Prostate gland (tissue), 2 donors: ENCODE measurements around the gene UFD1. TPM values are rescaled to one million over a fixed set of nuclear protein-coding genes. Genes with fewer than 3 reads are reported as not detected.

ENCODE experiments used
- DNase-seq: peaks from one replicate; pipeline ENCODE4 v3.0.0-alpha.2; 2019; ENCODE audit warnings: low spot score
- H3K27ac ChIP-seq, 2 donors: fragments of 200-600 bp; sonication (generic); 2 replicates each; pipeline ENCODE4 v1.5.1; 2017 to 2019
- H3K27me3 ChIP-seq: fragments of 200-600 bp; sonication (generic); replicated peaks from 2 replicates; pipeline ENCODE4 v1.5.1; 2019; ENCODE audit not compliant: insufficient read depth
- H3K36me3 ChIP-seq, 2 donors: fragments of 200-600 bp; sonication (generic); 1 replicate in 1 of 2; 2 replicates in 1 of 2; pipeline versions ENCODE4 v1.5.1 to v1.8.1; 2017 to 2019
- H3K4me1 ChIP-seq: fragments of 200-600 bp; sonication (generic); replicated peaks from 2 replicates; pipeline ENCODE4 v1.5.1; 2019
- H3K4me3 ChIP-seq, 2 donors: fragments of 200-600 bp; sonication (generic); 2 replicates each; pipeline ENCODE4 v1.5.1; 2017 to 2019
- H3K9me3 ChIP-seq: fragments of 200-600 bp; sonication (generic); 2 replicates; pipeline ENCODE4 v1.5.1; 2017
- POLR2A ChIP-seq: fragments of 450-650 bp; IDR thresholded peaks from one replicate; pipeline ENCODE4 v1.6.1; 2016; ENCODE audit warnings: antibody characterized with exemption, mild to moderate bottlenecking
- POLR2AphosphoS5 ChIP-seq: sonication (generic); formaldehyde crosslinking; IDR thresholded peaks from one replicate; pipeline ENCODE4 v1.6.1; 2017; ENCODE audit warnings: antibody characterized with exemption
- WGBS: methylation state at CpG from one replicate; pipeline ENCODE4 v1.1.5; 2018; 5-methylcytosine and 5-hydroxymethylcytosine counted together
- intact Hi-C: fragments of 100-400 bp; cut with DNase I; formaldehyde crosslinking; loops from one replicate; pipeline ENCODE4 v1.14.2; 2022
- total RNA-seq, 2 donors: library from RNA; depleted of rRNA; stranded (reverse); fragments of >200 nt; gene quantifications; one replicate each; pipeline ENCODE4 v1.1.0, GENCODE V29; 2016
- TF ChIP-seq, protein P1 (sequence below), 4 experiments: fragments of 200-600 bp in 2 of 4; fragments of 450-650 bp in 2 of 4; sonication (generic) in 2 of 4; IDR thresholded peaks; 1 replicate in 3 of 4; 2 replicates in 1 of 4; pipeline ENCODE4 v1.5.1; 2016 to 2019; ENCODE audit warnings: antibody characterized with exemption in 4 of 4, mild to moderate bottlenecking in 2 of 4, moderate library complexity in 2 of 4

UFD1 gene
- total RNA-seq, 2 donors from 2014 or later = 29.9 to 38.2 TPM

DNA sequence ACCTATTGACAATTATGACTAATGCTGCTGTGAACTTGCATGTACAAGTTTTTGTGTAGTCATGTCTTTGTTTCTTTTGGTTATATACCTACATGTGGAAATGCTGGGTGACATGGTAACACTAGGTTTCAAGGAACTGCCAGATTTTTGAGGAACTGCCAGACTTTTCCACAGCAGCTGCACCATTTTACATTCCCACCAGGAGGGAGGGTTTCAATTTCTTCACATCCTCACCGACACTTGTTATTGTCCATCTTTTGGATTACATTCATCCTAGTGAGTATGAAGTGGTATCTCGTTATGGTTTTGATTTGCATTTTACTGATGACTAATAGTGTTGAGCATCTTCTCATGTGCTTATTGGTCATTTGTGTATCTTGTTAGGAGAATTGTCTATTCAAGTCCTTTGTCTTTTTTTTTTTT is 31.9 kb upstream of the UFD1 start:
- intact Hi-C loops = no loop called here

DNA sequence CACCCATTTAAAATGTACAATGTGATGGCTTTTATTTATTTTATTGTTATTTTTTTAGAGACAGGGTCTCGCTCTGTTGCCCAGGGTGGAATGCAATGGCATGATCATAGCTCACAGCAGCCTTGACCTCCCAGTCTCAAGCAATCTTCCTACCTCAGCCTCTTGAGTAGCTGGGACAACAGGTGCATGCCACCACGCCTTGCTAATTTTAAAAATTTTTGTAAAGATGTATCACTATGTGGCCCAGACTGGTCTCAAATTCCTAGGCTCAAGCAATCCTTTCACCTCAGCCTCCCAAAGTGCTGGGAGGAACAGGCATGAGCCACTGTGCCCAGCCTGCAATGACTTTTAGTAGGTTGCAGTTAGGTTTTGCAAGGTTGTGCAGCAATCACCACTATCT is 30.9 kb upstream of the UFD1 start:
- DNase-seq = no peak
- Histone ChIP-seq H3K36me3 (no peaks in the 10 kb centered on the region), H3K27me3 (no peaks in the 10 kb centered on the region), H3K4me3 (no peak overlapping the region), H3K9me3 (no peaks in the 10 kb centered on the region), H3K27ac (no peak overlapping the region), H3K4me1 (no peaks in the 10 kb centered on the region)
- no peak for TF ChIP-seq POLR2A
- TF ChIP-seq, protein P1, sequence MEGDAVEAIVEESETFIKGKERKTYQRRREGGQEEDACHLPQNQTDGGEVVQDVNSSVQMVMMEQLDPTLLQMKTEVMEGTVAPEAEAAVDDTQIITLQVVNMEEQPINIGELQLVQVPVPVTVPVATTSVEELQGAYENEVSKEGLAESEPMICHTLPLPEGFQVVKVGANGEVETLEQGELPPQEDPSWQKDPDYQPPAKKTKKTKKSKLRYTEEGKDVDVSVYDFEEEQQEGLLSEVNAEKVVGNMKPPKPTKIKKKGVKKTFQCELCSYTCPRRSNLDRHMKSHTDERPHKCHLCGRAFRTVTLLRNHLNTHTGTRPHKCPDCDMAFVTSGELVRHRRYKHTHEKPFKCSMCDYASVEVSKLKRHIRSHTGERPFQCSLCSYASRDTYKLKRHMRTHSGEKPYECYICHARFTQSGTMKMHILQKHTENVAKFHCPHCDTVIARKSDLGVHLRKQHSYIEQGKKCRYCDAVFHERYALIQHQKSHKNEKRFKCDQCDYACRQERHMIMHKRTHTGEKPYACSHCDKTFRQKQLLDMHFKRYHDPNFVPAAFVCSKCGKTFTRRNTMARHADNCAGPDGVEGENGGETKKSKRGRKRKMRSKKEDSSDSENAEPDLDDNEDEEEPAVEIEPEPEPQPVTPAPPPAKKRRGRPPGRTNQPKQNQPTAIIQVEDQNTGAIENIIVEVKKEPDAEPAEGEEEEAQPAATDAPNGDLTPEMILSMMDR (IDR thresholded peaks at IDR 0.05) = no peak
- no peak for TF ChIP-seq POLR2AphosphoS5
- 94% methylated on average over 2 of the region's 2 CpGs for WGBS
- intact Hi-C loops = no loop called here

More for the DNA sequence above, 31.9 kb upstream of the UFD1 start:
- no peaks in the 10 kb centered on the region for H3K36me3 ChIP-seq
- no peaks in the 10 kb centered on the region for H3K27me3 ChIP-seq
- no peak overlapping the region for H3K27ac ChIP-seq
- no peak overlapping the region for H3K4me3 ChIP-seq
- DNase-seq = no peak
- 90% methylated on average over 2 of the region's 2 CpGs for WGBS
- TF ChIP-seq POLR2AphosphoS5 (no peak), POLR2A (no peak)
- TF ChIP-seq, protein P1 (IDR thresholded peaks at IDR 0.05) = no peak
- H3K9me3 ChIP-seq = no peaks in the 10 kb centered on the region
- no peaks in the 10 kb centered on the region for H3K4me1 ChIP-seq

DNA sequence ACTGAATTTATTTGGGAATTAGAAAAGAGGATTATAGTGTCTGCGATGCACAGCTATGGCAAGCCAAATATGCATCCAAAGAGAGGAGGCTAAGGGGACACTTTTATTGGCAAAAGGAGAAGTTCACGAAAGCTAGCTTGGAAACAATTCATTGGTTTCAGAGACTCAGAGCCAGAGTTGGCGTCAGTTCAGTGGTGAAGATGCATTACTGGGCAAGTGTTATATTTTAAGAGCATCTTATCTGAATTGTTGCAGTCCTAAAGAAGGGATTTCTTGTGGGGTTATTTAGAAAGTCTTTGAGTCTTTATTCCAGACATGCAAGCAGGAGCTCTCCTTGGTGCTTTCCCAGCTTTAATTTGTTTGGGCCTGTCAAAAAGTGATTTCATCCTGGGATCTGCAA is 30.2 kb upstream of the UFD1 start:
- no peak overlapping the region for H3K4me3 ChIP-seq
- no peaks in the 10 kb centered on the region for H3K27me3 ChIP-seq
- H3K4me1 ChIP-seq = no peaks in the 10 kb centered on the region
- intact Hi-C loops = no loop called here
- DNase-seq = no peak
- no peak overlapping the region for H3K27ac ChIP-seq
- H3K9me3 ChIP-seq = no peaks in the 10 kb centered on the region
- H3K36me3 ChIP-seq = no peaks in the 10 kb centered on the region
- TF ChIP-seq POLR2A = no peak
- no peak for TF ChIP-seq POLR2AphosphoS5
- WGBS = 76% methylated on average over 3 of the region's 3 CpGs

DNA sequence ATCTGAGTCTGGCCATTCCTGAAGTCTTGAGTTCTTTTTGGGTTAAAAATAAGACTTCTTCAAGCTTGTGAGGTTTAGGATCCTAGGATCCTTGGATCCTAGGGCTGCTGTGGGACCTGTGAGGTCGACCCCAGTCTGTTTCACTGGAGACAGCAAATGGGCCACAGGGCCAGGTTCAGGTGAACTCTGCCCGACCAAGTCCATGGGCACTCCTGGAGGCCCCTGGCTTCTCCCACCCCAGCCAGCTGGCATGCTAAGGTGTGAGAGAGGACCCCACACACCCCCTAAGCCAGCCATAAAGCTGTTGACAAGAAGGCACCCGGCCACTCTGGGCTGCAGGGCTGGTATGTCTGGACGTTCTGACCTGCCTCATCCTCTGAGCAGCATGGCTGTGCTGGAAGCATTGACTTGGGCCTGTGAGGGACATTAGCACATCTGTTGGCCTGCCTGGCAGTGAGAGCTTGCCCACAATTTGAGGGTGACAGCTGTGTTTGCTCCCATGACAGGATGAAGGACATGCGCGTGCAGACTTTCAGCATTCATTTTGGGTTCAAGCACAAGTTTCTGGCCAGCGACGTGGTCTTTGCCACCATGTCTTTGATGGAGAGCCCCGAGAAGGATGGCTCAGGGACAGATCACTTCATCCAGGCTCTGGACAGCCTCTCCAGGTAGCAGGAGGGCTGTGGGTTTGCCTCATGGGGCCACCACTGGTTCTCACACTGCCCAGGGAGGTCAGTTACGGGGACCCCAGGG is 29.2 kb upstream of the UFD1 start:
- no peak for TF ChIP-seq POLR2AphosphoS5
- TF ChIP-seq POLR2A = no peak
- TF ChIP-seq, protein P1 (IDR thresholded peaks at IDR 0.05) = no peak
- H3K4me1 ChIP-seq = no peaks in the 10 kb centered on the region
- no peak overlapping the region for H3K4me3 ChIP-seq
- no peak for DNase-seq
- intact Hi-C loops = no loop called here
- H3K36me3 ChIP-seq = no peaks in the 10 kb centered on the region
- H3K27me3 ChIP-seq = no peaks in the 10 kb centered on the region
- no peak overlapping the region for H3K27ac ChIP-seq
- 91% methylated on average over 10 of the region's 10 CpGs for WGBS
- H3K9me3 ChIP-seq = no peaks in the 10 kb centered on the region

DNA sequence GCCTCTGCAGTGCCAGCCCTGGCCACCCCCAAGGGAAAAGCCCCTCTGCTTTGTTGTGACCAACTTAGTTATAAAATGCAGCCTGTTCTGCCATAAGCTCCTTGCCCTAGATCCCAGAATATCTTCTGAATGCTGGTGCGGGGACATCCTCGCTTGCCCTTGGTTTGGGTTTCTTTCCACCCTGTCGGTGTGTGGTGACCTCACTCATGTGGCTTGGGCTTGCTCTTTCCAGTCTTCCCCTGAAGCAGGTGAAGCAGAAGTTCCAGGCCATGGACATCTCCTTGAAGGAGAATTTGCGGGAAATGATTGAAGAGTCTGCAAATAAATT is 28.5 kb upstream of the UFD1 start:
- H3K9me3 ChIP-seq = no peaks in the 10 kb centered on the region
- H3K36me3 ChIP-seq = no peaks in the 10 kb centered on the region
- H3K27ac ChIP-seq = no peak overlapping the region
- intact Hi-C loops = no loop called here
- no peak for DNase-seq
- TF ChIP-seq POLR2A = no peak
- no peak for TF ChIP-seq POLR2AphosphoS5
- TF ChIP-seq, protein P1 (IDR thresholded peaks at IDR 0.05) = no peak
- H3K27me3 ChIP-seq = no peaks in the 10 kb centered on the region
- WGBS = 93% methylated on average over 4 of the region's 4 CpGs
- H3K4me3 ChIP-seq = no peak overlapping the region
- no peaks in the 10 kb centered on the region for H3K4me1 ChIP-seq
